HTR-8/SVneo (cell line): ENCODE data around the gene MAOB.
"Not testable (repeated sequence)": the region's sequence is repeated elsewhere in the genome, so short reads cannot be mapped to it uniquely, and the experiment has no call there.

Experiments
- DNase-seq: peaks from one replicate; pipeline ENCODE4 v3.0.0; 2011; ENCODE audit warnings: low spot score, mixed read lengths; ENCODE audit not compliant: insufficient read length
- FAIRE-seq: peaks from 2 replicates; lab custom pipeline; 2011; peaks lifted over from hg19 to GRCh38; lab: Jason Lieb, UNC

MAOB gene

GRCh38 chrX:43785930-43786591 lies 96.2 kb downstream of the MAOB start:
- DNase-seq (no peak), FAIRE-seq (no peak)

GRCh38 chrX:43758044-43758443 lies 124.2 kb downstream of the MAOB start:
- no peak for FAIRE-seq

GRCh38 chrX:43756076-43756475 lies 126.2 kb downstream of the MAOB start:
- no peak for DNase-seq
- FAIRE-seq: no peak

More at GRCh38 chrX:43758044-43758443, 124.2 kb downstream of the MAOB start:
- no peak for DNase-seq

- DNase-seq (no peak), FAIRE-seq (no peak)
These were observed 128.6 kb downstream of the MAOB start for GRCh38 chrX:43753637-43754036.

GRCh38 chrX:43750248-43750676 lies 132.0 kb downstream of the MAOB start:
- FAIRE-seq (no peak), DNase-seq (peak; percentile 47)

GRCh38 chrX:43747476-43747875 lies 134.8 kb downstream of the MAOB start:
- FAIRE-seq: no peak
- no peak for DNase-seq

GRCh38 chrX:43745938-43746721 lies 136.1 kb downstream of the MAOB start:
- no peak for FAIRE-seq
- DNase-seq: no peak

GRCh38 chrX:43744284-43744683 lies 138.0 kb downstream of the MAOB start:
- FAIRE-seq: no peak
- no peak for DNase-seq

GRCh38 chrX:43743100-43743822 lies 139.0 kb downstream of the MAOB start:
- FAIRE-seq: no peak
- DNase-seq: no peak

GRCh38 chrX:43741843-43742573 lies 140.2 kb downstream of the MAOB start:
- FAIRE-seq (no peak), DNase-seq (no peak)

GRCh38 chrX:43735957-43736356 lies 146.3 kb downstream of the MAOB start:
- no peak for DNase-seq
- FAIRE-seq: no peak

GRCh38 chrX:43735534-43735933 lies 146.7 kb downstream of the MAOB start:
- DNase-seq (no peak), FAIRE-seq (no peak)

- no peak for DNase-seq
- no peak for FAIRE-seq
These were observed 147.8 kb downstream of the MAOB start for GRCh38 chrX:43734444-43734843.

GRCh38 chrX:43733699-43734098 lies 148.6 kb downstream of the MAOB start:
- FAIRE-seq: no peak
- DNase-seq: no peak

GRCh38 chrX:43731086-43731485 lies 151.2 kb downstream of the MAOB start:
- FAIRE-seq (no peak), DNase-seq (no peak)

GRCh38 chrX:43728966-43729365 lies 153.3 kb downstream of the MAOB start:
- DNase-seq (no peak), FAIRE-seq (no peak)

- FAIRE-seq: no peak
These were observed 154.2 kb downstream of the MAOB start for GRCh38 chrX:43728002-43728401.

GRCh38 chrX:43727254-43727653 lies 155.0 kb downstream of the MAOB start:
- DNase-seq, FAIRE-seq: not testable (repeated sequence)

More at GRCh38 chrX:43728002-43728401, 154.2 kb downstream of the MAOB start:
- no peak for DNase-seq

- not testable (repeated sequence) for DNase-seq, FAIRE-seq
These were observed 157.0 kb downstream of the MAOB start for GRCh38 chrX:43725227-43725626.

- no peak for DNase-seq
- FAIRE-seq: no peak
These were observed 161.3 kb downstream of the MAOB start for GRCh38 chrX:43720961-43721360.
